ENCODE measurements around the gene TMPRSS5. TPM values are rescaled to one million over a fixed set of nuclear protein-coding genes. Genes with fewer than 3 reads are reported as not detected.

Gene TMPRSS5
- total and polyA plus RNA-seq, 2 of the 8 experiments (the other 6 are each of a cell fraction or from before 2014, with no cell fraction given), result 0.54 to 0.78 TPM

DNA sequence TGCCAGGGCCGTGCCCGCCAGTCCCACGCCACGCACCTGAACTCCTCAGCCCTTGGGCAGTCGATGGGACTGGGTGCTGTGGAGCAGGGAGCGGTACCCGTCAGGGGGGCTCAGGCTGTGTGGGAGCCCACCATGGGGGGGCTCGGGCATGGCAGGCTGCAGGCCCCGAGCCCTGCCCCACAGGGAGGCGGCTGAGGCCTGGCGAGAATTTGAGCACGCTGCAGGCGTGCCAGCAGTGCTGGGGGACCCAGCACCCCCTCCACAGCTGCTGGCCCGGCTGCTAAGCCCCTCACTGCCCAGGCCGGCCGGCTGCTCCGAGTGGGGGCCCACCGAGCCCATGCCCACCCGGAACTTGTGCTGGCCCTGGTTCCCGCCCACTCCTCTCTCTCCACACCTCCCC lies 56.8 kb downstream of the TMPRSS5 start:
- Histone ChIP-seq H2AFZ (ENCODE audit: low read length) (no peak overlapping the region), H3K36me3 (ENCODE audit: control insufficient read depth in 2 of 4, insufficient read depth in 4 of 4, low read length in 3 of 4) (no peaks in the 10 kb centered on the region), H2BK120ac (replicated peaks; ENCODE audit: low read depth, low read length) (no peak overlapping the region), H4K91ac (replicated peaks; ENCODE audit: insufficient read length, low read length) (no peak overlapping the region), H2BK20ac (ENCODE audit: low read length) (no peak overlapping the region), H2BK15ac (ENCODE audit: low read length) (no peak overlapping the region), H3K4ac (replicated peaks; ENCODE audit: insufficient read length, low read depth, low read length) (no peak overlapping the region), H2BK12ac (ENCODE audit: low read depth, low read length) (no peak overlapping the region), H3K23ac (ENCODE audit: insufficient read length) (no peak overlapping the region), H4K5ac (ENCODE audit: insufficient read length, low read depth, low read length) (no peak overlapping the region), H3K14ac (ENCODE audit: insufficient read length) (no peak overlapping the region), H4K20me1 (replicated peaks in 1 of 2; ENCODE audit: control insufficient read depth in 1 of 2, insufficient read depth in 2 of 2, low read length in 2 of 2) (no peaks in the 10 kb centered on the region), H3K4me1 (replicated peaks in 1 of 4; ENCODE audit: control insufficient read depth in 3 of 4, insufficient read depth in 4 of 4, low read length in 3 of 4) (0 out of 7 replicates have a peak, but pooled peaks cover 0 to 2% (median 0%) of the 10 kb centered on the region in 4 experiments), H3K79me1 (ENCODE audit: low read depth, low read length) (no peaks in the 10 kb centered on the region), H3K4me3 (ENCODE audit: extremely low read depth in 1 of 4, insufficient read depth in 2 of 4, low read depth in 3 of 4, low read length in 4 of 4) (no peak overlapping the region), H3K23me2 (ENCODE audit: low read depth, low read length) (0 out of 2 replicates have a peak, but pooled peaks cover 2% of the 10 kb centered on the region), H3K27ac (ENCODE audit: low read depth, low read length) (no peak overlapping the region), H4K8ac (ENCODE audit: extremely low read depth, insufficient read depth, low read length) (no peak overlapping the region), H3K27me3 (replicated peaks in 1 of 4; ENCODE audit: control insufficient read depth in 3 of 4, extremely low read depth in 1 of 4, insufficient read depth in 3 of 4, low read length in 3 of 4) (no peaks in the 10 kb centered on the region), H3K4me2 (ENCODE audit: insufficient read depth in 1 of 2, low read depth in 2 of 2, low read length in 2 of 2) (no peak overlapping the region), H3K18ac (ENCODE audit: extremely low read depth, low read length) (no peak overlapping the region), H2BK5ac (ENCODE audit: low read depth, low read length) (no peak overlapping the region), H3K56ac (replicated peaks; ENCODE audit: insufficient read length, low read depth, low read length) (no peak overlapping the region), H3K9ac (replicated peaks in 1 of 4; ENCODE audit: extremely low read depth in 1 of 4, low read depth in 3 of 4, low read length in 3 of 4) (no peak overlapping the region), H2AK5ac (ENCODE audit: low read depth, low read length) (no peak overlapping the region), H3K9me3 (ENCODE audit: insufficient read depth in 2 of 2, low read depth in 1 of 2, low read length in 1 of 2) (peaks cover 6 to 15% of the 10 kb centered on the region in 2 experiments; a peak in 3 of 4 replicates), H3K79me2 (ENCODE audit: control insufficient read depth in 1 of 2, insufficient read depth in 2 of 2, low read length in 2 of 2) (no peaks in the 10 kb centered on the region)
- FAIRE-seq, result no peak
- DNase-seq (ENCODE audit: low read depth in 1 of 2, low spot score in 2 of 2), result no peak
- 89% methylated on average over 15 of the region's 20 CpGs; no CpG with 5 or more reads in 1 of the 2 experiments for WGBS, 2 experiments (ENCODE audit: extremely low coverage in 1 of 2, insufficient coverage in 1 of 2, insufficient read length in 1 of 2, insufficient replicate concordance in 2 of 2, low coverage in 1 of 2, low lambda C conversion rate in 2 of 2, missing lambda C conversion rate in 1 of 2)
- ChIA-PET CTCF (ENCODE audit: partially characterized antibody) (interaction anchor here (0.6 to 1.6 kb wide), 2 partner anchors 34 to 40 kb away, joined by 3 read pairs; no protein-coding TSS in a partner anchor), POLR2A (ENCODE audit: partially characterized antibody) (no interaction called here)
- TF ChIP-seq TEAD4 (IDR thresholded peaks at IDR 0.05; ENCODE audit: low read depth, low read length), result no peak
- no peak for TF ChIP-seq KDM4A (IDR thresholded peaks at IDR 0.05; ENCODE audit: low read depth, low read length, severe bottlenecking)
- TF ChIP-seq CBX5 (IDR thresholded peaks at IDR 0.05; ENCODE audit: low read depth, low read length), result no peak
- no peak for TF ChIP-seq RFX5 (IDR thresholded peaks at IDR 0.05; ENCODE audit: borderline replicate concordance, low read depth, low read length)
- TF ChIP-seq CHD1 (IDR thresholded peaks at IDR 0.05; ENCODE audit: low read depth, low read length), result no peak
- no peak for TF ChIP-seq HDAC2 (IDR thresholded peaks at IDR 0.05; ENCODE audit: borderline replicate concordance in 1 of 2, low read depth in 2 of 2, low read length in 2 of 2)
- TF ChIP-seq, protein P1, sequence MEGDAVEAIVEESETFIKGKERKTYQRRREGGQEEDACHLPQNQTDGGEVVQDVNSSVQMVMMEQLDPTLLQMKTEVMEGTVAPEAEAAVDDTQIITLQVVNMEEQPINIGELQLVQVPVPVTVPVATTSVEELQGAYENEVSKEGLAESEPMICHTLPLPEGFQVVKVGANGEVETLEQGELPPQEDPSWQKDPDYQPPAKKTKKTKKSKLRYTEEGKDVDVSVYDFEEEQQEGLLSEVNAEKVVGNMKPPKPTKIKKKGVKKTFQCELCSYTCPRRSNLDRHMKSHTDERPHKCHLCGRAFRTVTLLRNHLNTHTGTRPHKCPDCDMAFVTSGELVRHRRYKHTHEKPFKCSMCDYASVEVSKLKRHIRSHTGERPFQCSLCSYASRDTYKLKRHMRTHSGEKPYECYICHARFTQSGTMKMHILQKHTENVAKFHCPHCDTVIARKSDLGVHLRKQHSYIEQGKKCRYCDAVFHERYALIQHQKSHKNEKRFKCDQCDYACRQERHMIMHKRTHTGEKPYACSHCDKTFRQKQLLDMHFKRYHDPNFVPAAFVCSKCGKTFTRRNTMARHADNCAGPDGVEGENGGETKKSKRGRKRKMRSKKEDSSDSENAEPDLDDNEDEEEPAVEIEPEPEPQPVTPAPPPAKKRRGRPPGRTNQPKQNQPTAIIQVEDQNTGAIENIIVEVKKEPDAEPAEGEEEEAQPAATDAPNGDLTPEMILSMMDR (IDR thresholded peaks at IDR 0.05; ENCODE audit: control extremely low read depth in 1 of 3, insufficient read depth in 1 of 3, low read depth in 1 of 3, low read length in 3 of 3), result no peak
- TF ChIP-seq TAF1 (IDR thresholded peaks at IDR 0.05; ENCODE audit: low read depth, low read length), result no peak
- no peak for TF ChIP-seq GABPA (IDR thresholded peaks at IDR 0.05; ENCODE audit: borderline replicate concordance, insufficient read depth, low read length)
- TF ChIP-seq JUN (IDR thresholded peaks at IDR 0.05; ENCODE audit: low read depth, low read length), result no peak
- no peak for TF ChIP-seq POLR2A (IDR thresholded peaks at IDR 0.05; ENCODE audit: control extremely low read depth in 1 of 2, low read depth in 2 of 2, low read length in 2 of 2)
- TF ChIP-seq NANOG (IDR thresholded peaks at IDR 0.05; ENCODE audit: insufficient read depth, low read depth, low read length, poor library complexity, severe bottlenecking), result no peak
